Activated T-cell treated with anti-CD3 and anti-CD28 coated beads for 1 hour (primary cell): ENCODE data around the gene MYO5B.

Experiments used
- DNase-seq: peaks from one replicate; pipeline ENCODE4 v3.0.0-alpha.2; 2020; ENCODE audit warnings: low read depth

MYO5B gene

DNA sequence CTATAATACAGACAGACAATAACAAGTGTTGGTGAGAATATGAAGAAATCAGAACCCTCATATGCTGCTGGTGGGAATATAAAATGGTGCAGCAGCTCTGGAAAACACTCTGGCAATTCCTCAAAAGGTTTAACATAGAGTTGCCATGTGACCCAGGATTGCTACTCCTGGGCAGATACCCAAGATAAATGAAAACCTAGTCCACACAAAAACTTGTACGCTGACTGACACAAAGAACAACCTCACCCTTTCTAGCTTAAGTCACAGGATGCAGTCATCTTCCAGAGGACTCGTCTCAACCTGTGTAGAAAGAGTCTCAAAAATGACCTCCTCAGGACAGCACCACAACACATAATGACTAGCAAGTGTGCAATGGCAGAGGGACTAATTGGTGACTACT lies 310.0 kb downstream of the MYO5B start:
- DNase-seq, result no peak

DNA sequence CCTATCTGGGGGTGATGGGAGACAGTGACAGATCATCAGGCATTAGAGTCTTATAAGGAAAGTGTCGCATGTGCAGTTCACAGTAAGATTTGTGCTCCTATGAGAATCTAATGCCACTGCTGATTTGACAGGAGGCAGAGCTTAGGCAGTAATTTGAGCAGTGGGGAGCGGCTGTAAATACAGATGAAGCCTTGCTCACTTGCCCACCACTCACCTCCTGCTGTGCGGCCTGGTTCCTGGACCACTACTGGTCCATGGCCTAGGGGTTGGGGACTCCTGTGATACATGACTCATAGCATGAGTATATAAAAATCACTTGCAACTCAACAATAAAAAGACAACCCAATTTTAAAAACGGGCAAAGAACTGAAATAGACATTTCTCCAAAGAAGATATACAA lies 310.5 kb downstream of the MYO5B start:
- no peak for DNase-seq

DNA sequence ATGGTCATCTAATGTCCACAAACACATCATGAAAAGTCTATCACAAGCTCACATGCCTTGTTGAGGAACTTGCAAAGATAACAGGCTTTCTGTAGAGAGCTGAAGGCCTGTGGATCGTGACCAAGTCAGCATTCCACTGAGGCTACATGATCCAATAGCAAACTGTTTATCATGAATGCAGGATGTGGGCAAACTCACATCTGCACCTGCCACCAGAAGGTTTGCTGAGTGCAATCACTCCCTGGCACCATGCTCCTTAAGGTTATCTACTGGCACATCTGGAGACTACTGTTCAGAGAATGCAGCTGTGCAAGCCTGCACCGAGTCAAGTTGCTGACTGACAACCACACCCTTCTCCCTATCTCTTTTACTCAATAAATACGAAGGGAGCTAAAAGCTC lies 314.3 kb downstream of the MYO5B start:
- DNase-seq, result no peak

DNA sequence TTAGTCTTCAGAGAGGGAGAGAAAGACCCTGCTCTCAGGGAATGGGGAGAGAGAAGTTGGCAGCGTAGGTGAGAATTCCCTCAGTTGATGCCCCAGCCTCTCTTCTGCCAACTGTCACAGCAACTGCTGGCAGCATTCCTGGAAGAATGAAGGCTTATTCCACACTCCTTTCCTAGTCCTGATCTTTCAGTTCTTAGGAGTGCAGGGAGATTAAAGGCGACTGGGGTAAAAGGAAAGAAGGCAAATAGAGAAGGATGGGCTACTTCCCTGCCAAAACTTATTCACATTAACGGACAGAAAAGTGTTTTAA lies 315.7 kb downstream of the MYO5B start:
- no peak for DNase-seq

- no peak for DNase-seq
Observed at GRCh38 chr18:49878567-49879270, 316.2 kb downstream of the MYO5B start.

- DNase-seq, result no peak
Observed at GRCh38 chr18:49878015-49878414, 316.9 kb downstream of the MYO5B start.

DNA sequence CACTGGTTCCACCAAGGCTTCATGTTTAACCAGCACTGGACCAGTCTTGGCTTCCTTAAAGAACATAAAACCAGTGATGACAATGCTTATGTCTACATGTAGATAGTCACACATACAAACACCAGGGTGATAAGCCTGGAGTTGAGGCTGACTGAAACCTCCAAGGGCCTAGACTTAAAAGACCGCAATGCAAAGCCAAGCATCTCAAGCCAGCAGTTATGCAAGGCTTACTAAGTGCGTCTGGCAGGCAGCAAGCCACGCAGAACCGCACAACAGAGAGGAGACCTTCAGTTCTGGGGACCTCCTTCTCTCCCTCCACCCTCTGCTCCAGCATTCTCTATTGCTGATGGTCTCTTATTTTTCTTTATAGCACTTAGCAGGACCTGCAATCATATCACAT lies 318.4 kb downstream of the MYO5B start:
- no peak for DNase-seq

DNA sequence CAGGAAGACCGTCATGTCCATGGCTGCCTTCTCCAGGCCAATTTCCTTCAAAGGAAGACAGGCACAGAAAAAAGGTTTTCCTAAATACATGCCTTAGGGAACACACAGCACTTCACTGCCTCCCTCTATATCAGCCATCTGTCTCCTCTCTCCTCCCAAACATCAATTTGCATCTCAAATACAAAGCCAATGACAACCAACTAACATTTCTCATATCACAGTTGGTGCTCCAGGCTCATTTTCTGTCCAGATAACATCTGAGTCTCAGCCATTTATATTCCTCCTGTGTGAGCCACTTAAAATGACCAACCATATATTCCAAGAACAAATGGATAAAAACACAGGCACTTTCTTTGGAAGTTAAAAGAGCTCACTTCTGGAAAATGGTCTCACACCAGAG lies 319.2 kb downstream of the MYO5B start:
- no peak for DNase-seq

- no peak for DNase-seq
Observed at GRCh38 chr18:49875155-49875554, 319.8 kb downstream of the MYO5B start.

DNA sequence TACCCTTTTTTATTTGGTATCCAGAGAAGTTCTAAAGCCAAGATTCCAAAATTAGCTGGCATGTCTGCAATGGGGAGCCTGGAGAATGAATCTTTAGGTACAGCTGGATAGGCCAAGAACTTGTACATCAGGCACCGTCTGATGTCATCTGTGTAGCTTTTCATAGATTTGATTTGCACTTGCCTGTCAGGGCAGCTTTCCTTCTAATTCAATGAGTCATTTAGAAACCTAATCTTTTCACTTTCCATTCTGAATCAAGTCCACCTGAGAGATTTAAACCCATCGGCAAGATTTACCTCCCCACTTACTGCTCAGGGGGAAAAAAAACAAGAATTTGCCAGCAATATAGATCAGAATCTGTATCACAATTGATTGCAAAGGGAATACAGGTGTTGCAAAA lies 320.7 kb downstream of the MYO5B start:
- no peak for DNase-seq

GRCh38 chr18:49869354-49869753 lies 325.6 kb downstream of the MYO5B start:
- no peak for DNase-seq

- no peak for DNase-seq
Observed at GRCh38 chr18:49866680-49867079, 328.3 kb downstream of the MYO5B start.

GRCh38 chr18:49865401-49865800 lies 329.5 kb downstream of the MYO5B start:
- no peak for DNase-seq

GRCh38 chr18:49863769-49864621 lies 331.0 kb downstream of the MYO5B start:
- no peak for DNase-seq

GRCh38 chr18:49862656-49863385 lies 332.1 kb downstream of the MYO5B start:
- DNase-seq, result no peak

- DNase-seq, result no peak
Observed at GRCh38 chr18:49861659-49862058, 333.3 kb downstream of the MYO5B start.

- DNase-seq, result no peak
Observed at GRCh38 chr18:49859725-49860124, 335.2 kb downstream of the MYO5B start.

DNA sequence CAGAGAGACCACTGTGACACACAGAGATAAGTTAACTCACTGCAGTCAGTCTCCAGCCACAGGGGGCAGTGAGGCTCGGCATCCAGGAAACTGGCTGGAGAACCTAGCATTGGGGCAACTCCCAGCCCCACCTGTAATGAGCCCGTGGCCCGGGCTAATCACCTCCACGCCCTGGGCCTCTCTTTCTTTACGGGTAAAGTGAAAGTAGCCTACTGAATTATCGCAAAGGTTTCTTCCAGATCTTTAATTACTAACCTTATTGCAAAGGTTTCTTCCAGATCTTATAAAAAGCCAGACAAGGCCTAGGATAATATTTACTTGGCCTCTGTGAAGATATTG lies 336.0 kb downstream of the MYO5B start:
- no peak for DNase-seq

- DNase-seq, result peak; percentile 47
Observed at GRCh38 chr18:49858309-49859020, 336.5 kb downstream of the MYO5B start.

- no peak for DNase-seq
Observed at GRCh38 chr18:49857708-49858107, 337.2 kb downstream of the MYO5B start.

GRCh38 chr18:49856496-49856895 lies 338.5 kb downstream of the MYO5B start:
- no peak for DNase-seq

DNA sequence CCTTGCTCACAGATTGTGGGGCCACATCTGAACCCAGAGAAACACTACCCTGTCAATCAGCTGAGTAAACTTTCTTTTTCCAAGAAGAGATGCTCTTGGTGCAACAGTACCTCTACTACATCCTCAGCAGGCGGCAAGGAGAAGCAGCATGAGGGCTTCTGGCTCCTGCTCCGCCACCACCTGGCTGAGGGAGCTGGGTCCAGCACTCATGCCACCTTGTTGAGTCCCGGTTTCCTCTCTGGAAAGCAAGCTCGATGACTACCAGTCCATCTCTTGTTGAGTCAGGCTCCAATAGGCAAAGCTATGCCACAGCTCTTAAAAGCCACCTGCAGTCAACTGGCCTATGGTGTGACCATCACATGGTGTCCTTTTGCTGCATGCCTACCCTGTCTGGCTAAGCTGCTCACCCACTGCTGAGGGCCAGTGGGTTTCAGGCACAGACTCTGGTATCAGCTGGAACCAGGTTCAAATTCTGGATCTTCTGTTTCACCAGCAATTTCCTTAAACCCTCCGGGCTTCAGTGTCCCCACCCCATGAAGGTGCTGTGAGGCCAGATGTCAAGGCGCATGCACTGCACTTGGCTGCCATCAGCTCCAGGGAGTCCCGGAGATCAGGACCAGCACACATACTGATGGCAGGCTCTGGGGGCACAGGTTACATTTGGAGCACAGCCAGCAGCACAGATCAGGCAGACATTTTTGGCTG lies 339.1 kb downstream of the MYO5B start:
- DNase-seq, result no peak
